HTR-8/SVneo (cell line): ENCODE data around the gene CRACR2B.

Source experiments
- DNase-seq: peaks from one replicate; pipeline ENCODE4 v3.0.0; 2011; ENCODE audit warnings: low spot score, mixed read lengths; ENCODE audit not compliant: insufficient read length
- FAIRE-seq: peaks from 2 replicates; lab custom pipeline; 2011; peaks lifted over from hg19 to GRCh38; lab: Jason Lieb, UNC

Gene CRACR2B

GRCh38 chr11:849951-850774 lies 22.4 kb downstream of the CRACR2B start:
- no peak for FAIRE-seq
- DNase-seq: no peak

DNA sequence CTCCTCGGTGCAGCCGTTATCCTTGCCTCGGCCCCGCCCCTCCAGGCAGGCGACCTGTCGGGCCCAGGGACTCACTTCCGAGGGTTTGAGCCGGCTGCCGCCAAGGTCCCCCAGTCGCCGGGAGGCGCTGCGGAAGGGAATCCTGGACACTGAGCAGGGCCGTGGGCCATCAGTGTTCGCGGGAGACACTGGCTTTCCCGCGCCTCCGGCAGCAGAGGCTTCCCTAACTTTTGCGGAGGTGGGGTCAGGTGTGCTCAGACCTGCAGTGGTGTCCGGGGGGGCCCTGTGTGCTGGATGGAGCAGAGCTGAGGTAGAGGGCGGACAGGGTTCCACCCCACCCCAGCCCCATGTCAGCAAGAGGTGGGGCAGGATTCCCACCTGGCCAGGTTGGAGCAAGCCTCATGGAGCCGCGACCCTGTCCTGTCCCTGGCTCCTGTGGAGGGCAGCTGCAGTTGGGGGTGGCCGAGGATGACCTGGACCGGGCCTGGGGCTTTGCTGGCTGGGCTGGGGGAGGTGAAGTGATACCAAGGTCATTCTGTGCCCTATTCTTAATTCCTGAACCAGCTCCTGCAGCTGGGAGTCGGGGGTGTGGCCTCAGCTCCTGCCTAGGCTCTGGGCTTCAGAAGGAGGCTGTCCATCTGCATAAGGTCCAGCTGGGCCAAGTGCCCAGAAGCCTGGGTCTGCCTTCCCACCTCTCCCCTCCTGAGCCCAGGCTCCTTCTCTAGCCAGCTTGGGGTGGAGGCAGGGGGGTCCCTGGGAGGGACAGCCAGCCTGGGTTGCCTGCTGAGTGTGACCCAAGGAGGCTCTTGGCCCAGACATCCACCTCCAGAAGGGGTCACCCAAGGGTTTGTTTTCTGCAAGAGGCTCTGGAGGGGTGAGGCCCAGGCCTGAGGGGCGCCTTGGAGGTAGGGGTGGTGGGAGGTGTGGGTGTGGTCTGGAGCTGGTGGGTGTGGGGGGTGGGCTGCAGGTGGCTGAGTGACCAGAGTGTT lies 23.4 kb downstream of the CRACR2B start:
- DNase-seq (no peak), FAIRE-seq (peak; percentile 16)

GRCh38 chr11:852762-853161 lies 25.0 kb downstream of the CRACR2B start:
- FAIRE-seq (no peak), DNase-seq (no peak)

DNA sequence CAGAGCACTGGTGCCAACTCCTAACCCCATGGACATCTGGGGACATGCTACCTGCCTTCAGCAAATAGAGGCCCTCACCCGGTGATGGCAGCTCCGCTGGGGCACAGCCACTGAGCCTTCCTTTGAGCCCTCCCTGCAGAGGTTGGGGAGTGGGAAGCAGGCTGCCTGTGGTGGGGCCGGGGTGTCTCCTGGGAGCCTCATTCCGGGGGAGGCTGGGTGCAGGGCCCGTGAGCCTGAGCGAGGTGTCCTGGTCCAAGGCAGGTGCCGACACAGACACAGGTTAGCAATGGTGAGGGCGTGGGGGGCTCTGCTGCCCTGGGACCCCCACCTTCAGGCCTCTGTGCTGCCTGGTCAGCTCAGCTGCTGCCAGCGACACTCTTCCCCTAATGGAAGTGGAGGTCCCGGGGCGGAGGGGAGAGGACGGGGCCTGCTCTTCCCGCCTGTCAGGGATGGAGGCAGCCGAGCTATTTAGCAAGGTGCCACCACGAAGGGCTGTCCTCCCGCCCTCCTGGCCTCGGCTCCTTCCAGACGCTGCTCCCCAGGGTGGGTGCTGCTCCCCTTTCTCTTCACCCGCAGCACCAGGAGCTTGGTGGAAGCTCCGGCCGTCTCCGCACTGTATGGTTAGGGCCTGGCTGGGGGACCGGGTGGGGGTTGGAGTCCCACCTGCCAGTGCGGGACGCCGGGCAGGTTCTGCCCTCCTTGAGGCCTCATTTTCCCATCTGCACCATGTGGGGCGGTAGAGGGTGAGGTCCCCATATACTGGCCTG lies 26.1 kb downstream of the CRACR2B start:
- DNase-seq: no peak
- no peak for FAIRE-seq

DNA sequence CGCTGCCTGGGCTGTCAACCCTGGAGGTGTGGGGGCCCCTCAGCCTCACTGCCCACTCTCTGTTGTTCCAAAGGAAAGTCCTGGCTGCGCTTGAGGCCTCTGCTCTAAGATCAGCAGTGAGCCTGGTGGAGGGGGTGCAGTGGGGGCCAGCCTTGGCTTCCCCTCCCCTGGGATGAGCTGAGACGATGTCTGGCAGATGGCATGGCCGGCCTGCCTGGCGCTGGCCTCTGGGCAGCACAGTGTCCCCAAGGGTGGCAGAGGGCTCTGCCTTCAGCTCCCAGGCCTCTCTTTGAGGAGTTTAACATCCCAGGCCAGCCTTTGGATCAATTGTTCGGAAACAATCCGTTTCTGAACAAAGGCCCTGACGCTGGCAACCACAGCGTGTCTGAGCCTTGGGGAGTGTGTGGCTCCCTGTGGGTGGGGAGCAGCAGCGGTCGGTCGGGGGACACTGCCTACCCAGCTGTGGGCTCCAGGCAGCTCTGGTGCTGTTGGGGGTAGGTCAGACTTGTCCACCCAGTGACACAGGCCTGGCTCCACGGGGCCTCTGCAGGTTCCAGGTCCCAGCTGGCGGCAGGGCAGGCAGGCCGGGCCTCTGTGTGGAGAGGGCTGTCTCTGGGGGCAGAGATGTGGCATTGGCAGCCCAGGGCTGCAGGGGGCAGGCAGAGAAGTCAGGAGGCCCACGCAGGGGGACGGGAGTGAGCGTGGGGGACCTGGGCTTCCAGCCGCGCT lies 27.0 kb downstream of the CRACR2B start:
- DNase-seq (no peak), FAIRE-seq (no peak)

DNA sequence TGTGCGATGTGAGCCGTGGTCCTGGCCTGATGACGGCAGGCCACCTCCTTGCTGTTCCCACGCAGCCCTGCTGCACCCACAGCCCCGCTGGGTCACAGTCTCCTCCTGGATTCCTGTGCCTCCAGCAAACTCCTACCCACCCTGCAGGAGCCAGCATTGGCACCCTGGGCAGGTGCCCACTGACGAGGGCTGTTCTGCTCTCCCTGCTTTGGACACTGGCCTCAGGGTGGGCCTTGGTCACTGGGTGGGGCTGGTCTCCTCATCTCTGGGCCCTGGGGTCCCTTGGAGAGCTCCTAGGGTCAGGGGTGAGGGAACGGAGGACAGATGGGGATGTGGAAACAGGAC lies 27.6 kb downstream of the CRACR2B start:
- DNase-seq (no peak), FAIRE-seq (no peak)

GRCh38 chr11:855796-856195 lies 28.1 kb downstream of the CRACR2B start:
- FAIRE-seq (no peak), DNase-seq (no peak)

DNA sequence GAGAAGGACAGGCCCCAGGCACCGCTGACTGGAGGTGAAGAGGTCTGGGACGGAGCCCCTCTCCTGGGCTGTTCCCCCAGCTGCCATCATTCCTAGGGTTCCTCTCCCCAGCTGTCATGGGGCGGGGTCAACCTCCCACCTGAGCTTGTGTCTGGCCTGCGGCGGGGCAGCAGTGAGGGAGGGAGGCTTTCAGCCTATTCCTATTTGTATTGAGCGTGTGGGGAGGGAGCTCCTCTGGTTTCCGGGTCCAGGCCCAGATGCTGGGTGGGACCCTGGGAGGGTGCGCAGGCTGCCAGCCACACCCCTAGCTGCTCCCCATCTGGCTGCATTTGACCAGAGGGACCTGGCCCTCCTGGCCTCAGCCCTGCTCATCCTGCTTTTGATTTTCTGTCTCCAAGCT lies 28.7 kb downstream of the CRACR2B start:
- FAIRE-seq (no peak), DNase-seq (no peak)

DNA sequence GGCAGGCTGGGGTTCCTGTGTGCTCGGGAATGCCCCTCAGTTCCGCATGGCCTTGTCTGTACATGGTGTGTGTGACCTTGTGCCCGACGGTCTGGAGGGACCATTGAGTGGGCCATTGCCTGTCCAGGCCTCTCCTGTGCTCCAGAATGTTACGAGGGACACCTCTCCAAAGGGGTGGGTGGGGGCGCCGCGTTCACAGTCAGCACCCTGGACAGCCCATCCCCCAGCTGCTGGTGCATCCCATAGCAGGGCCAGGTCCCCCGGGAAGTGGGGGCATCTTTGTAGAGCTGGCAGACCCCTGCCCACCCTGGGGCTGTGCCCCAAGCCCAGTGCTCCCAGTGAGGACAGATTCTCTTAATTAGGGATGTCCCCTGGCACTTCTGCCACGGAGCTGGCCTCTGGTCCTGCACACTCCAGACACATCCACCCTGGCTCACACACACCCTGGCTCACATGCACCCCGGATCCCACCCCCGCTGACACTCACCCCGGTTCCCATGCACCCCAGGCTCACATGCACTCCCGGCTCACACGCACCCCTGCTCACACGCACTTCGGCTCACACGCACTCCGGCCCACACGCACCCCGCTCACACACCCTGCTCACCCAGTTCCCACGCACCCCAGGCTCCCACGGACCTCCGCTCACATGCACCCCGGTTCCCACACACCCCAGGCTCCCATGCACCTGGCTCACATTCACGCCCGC lies 30.5 kb downstream of the CRACR2B start:
- no peak for FAIRE-seq
- no peak for DNase-seq

GRCh38 chr11:858762-859339 lies 31.1 kb downstream of the CRACR2B start:
- DNase-seq: no peak
- no peak for FAIRE-seq

GRCh38 chr11:859394-860131 lies 31.8 kb downstream of the CRACR2B start:
- no peak for FAIRE-seq
- no peak for DNase-seq

DNA sequence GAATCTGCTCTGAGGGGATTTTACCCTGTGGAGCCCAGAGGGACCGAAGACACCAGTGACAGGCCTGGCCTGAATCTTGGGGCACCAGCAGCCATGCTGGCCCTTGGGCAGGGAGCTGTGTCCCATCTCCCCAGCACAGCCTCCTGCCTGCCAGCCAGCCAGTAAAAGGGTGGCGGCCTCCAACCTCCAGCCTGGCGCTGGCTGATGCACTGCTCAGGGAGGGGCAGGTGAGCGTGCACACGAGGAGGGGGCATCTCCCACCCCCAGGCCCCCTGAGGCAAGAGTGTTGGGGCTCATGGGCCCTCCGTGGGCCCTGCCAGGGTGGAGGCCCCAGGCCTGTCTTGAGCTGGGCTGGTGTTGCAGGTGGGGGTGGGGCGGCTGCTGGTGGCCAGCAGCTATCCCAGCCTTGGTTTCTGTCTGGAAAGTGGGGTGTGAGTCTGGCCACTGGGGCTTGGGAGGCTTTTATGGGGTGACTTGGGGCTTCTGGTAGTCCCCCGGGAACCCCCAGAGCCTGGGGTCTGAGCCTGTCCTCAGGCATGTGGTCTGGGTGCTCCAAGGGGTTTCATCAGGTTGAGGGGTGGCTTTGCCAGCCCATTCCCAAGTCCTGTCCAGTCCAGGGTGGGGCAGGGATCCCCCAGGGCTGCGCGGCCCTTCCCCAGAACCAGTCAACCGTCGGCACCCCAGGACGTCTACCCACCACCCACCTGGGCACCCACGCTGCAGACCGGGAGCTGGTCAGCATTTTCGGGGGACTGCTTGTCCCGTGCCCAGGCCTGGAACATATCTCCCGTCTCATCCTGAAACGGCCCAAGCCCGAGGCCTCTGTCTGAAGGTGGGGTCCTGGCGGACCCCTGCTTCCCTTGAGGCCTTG lies 32.8 kb downstream of the CRACR2B start:
- DNase-seq (no peak), FAIRE-seq (no peak)

GRCh38 chr11:861105-861479 lies 33.4 kb downstream of the CRACR2B start:
- DNase-seq: no peak
- FAIRE-seq: no peak

DNA sequence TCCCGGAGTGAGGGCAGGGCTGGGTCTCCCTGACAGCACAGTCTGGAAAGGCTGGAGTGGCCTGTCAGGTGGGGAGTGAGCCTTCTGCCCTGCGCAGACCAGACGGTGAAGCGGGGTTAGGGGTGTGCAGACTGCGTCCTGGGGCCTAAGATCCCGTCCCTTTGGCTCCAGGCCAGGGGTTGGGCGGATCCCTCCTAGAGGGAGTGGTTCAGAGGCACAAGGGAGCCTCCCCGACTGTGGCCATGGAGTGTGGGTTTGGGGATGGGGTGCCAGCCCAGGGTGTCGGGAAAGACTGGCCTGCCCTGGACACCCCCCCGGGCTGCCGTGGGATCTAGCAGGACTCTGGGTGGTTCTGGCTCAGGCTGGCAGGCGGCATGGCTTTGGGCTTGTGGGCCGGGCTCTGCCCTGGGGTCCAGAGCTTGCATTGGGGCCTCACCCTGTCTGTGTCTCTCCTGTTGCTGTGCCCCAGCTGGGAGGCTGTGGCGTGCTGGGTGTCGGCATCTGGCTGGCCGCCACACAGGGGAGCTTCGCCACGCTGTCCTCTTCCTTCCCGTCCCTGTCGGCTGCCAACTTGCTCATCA lies 34.5 kb downstream of the CRACR2B start:
- FAIRE-seq: no peak
- DNase-seq: no peak

GRCh38 chr11:862696-863022 lies 34.9 kb downstream of the CRACR2B start:
- DNase-seq (no peak), FAIRE-seq (no peak)

GRCh38 chr11:863023-863909 lies 35.5 kb downstream of the CRACR2B start:
- DNase-seq (no peak), FAIRE-seq (no peak)
